HTR-8/SVneo (cell line): ENCODE results near the gene NUSAP1.
"Not testable (repeated sequence)": the region's sequence is repeated elsewhere in the genome, so short reads cannot be mapped to it uniquely, and the experiment has no call there.

Experiments used
- DNase-seq: peaks from one replicate; pipeline ENCODE4 v3.0.0; 2011; ENCODE audit warnings: low spot score, mixed read lengths; ENCODE audit not compliant: insufficient read length
- FAIRE-seq: peaks from 2 replicates; lab custom pipeline; 2011; peaks lifted over from hg19 to GRCh38; lab: Jason Lieb, UNC

Gene NUSAP1

GRCh38 chr15:41407341-41407740, 74.7 kb downstream of the NUSAP1 start:
- DNase-seq: no peak
- FAIRE-seq: no peak

- DNase-seq (no peak), FAIRE-seq (no peak)
Measured at GRCh38 chr15:41408234-41408641, 75.6 kb downstream of the NUSAP1 start.

GRCh38 chr15:41411031-41411430, 78.3 kb downstream of the NUSAP1 start:
- no peak for DNase-seq

GRCh38 chr15:41411441-41411840, 78.8 kb downstream of the NUSAP1 start:
- DNase-seq: no peak
- FAIRE-seq: no peak

More at GRCh38 chr15:41411031-41411430, 78.3 kb downstream of the NUSAP1 start:
- FAIRE-seq: no peak

GRCh38 chr15:41416128-41416741, 83.6 kb downstream of the NUSAP1 start:
- DNase-seq (no peak), FAIRE-seq (no peak)

DNA sequence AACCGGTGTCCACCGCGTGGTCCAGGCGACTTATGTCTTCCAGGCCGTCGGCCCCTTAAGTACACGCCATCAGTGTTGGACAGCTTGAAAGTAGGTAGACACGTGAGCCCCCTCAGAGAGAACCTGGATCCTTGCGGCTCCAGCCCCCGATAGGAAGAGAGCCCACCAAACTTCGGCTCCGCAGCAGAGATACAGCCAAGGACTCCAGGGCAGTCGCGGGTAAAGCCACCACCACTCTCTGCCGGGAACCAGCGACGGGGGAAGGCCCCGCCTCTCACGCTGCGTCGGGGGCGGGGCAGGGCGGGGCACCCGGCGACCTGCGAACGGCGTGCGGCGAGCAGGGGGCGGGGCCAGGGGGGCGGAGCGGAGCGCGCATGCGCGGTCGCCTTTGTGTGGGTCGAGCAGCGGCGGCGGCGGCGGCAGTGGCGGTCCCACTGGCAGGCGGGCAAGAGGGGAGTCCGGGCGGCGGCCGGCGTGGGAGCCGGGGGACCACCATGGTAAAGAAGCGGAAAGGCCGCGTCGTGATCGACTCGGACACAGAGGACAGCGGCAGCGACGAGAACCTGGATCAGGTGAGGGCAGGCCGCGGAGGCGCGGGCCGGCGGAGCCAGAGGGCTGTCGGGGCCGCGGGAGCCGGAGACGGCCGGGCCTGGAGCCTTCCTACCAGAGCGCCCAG, 84.2 kb downstream of the NUSAP1 start, which contains the start of gene RTF1:
TSS of gene RTF1 (plus strand) at position 354 of the 676 bp plus-strand sequence. CDS start at position 375, 21 bp downstream.
- FAIRE-seq (peak; percentile 52), DNase-seq (peak; percentile 90)

DNA sequence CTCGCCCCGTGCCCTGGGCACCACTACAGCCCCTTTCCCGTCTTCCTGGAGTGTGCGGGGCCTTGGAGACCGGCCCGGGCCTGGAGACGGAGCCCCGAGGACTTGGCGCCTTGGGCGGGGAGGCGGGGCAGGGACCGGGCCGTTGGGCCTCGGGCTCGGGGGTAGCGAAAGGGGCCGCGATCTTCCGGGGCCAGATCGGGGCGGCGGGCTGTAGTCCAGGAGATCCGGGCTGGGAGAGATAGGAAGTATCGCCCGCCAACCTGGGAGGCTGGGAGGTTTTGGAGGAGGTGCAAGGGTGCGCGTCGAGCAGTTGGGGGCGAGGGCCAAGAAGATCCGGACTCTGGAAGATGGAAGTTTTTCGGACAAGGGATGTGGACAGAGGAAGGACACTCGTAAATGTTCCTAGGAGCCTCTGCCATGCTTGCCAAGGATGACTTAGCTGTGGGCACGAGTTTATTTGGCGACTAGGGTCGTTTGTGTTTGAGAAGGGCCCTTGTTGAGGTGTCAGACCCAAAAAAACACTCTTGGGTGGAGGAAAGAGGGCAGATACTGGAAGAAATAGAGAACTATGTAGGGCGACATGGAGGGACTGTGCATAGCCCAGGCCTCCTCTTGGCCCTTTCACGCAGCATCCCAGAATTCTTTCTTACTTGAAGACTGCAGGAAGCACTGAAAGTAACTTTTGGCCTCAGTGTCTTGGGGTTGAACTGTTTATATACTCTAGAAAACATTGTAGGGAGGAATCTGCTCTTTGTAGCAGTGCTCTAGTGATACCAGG, 84.9 kb downstream of the NUSAP1 start:
- no peak for FAIRE-seq

DNA sequence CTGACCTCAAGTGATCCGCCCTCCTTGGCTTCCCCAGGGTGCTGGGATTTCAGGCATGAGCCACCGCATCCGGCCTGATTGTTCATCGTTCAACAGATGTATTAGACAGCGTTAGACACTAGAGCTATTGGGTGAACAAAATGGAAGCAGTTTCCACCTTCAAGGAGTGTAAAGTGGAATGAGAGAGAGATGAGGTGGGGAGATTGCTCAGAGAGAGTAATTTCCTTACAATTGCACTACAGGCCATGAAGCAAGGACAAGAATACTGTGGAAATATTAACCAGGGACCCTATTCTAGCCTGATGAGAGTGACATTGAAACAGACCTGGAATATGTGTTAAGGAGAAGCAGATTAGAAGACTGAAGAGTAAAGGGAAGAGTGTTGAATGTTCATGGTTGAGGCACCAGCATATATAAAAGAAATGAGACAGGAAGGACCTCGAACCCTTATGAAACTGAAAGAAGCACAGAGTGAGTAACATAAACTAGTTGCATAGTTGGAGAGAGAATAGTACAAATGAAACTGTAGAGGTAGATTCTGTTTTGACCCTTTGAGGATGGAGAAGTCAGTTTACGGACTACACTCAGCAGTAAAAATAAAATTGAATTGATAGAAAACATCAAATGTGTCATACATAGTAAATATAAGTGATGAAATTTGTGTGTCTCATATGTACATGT, 91.4 kb downstream of the NUSAP1 start:
- DNase-seq (no peak), FAIRE-seq (no peak)

More for the DNA sequence above, 84.9 kb downstream of the NUSAP1 start:
- DNase-seq: peak; percentile 24

GRCh38 chr15:41424809-41425208, 92.1 kb downstream of the NUSAP1 start:
- DNase-seq: no peak
- FAIRE-seq: no peak

- not testable (repeated sequence) for DNase-seq, FAIRE-seq
Measured at GRCh38 chr15:41425907-41426306, 93.2 kb downstream of the NUSAP1 start.

- DNase-seq: no peak
- no peak for FAIRE-seq
Measured at GRCh38 chr15:41429003-41429890, 96.6 kb downstream of the NUSAP1 start.
